ENCODE results near the gene CELF4. TPM values are rescaled to one million over a fixed set of nuclear protein-coding genes. Genes with fewer than 3 reads are reported as not detected.

Gene CELF4
- total and polyA plus RNA-seq, 2 donors (not counting 1 experiment from before 2014, with no cell fraction given): 0.17 TPM; not detected in 1

- no peaks in the 10 kb centered on the region for H3K79me2 ChIP-seq (ENCODE audit: control insufficient read depth, insufficient read depth, low read length)
- no peaks in the 10 kb centered on the region for H3K9me3 ChIP-seq (ENCODE audit: control insufficient read depth, insufficient read depth, low read depth, low read length)
- no peaks in the 10 kb centered on the region for H3K4me1 ChIP-seq (ENCODE audit: control insufficient read depth, extremely low read depth, insufficient read depth, low read length)
- no peak for TF ChIP-seq EZH2 (IDR thresholded peaks at IDR 0.05; ENCODE audit: low read length, missing control alignments)
- TF ChIP-seq CTCF (conservative IDR thresholded peaks at IDR 0.05 in 1 of 2, IDR thresholded peaks at IDR 0.05 in 1 of 2; ENCODE audit: low read depth in 1 of 2, low read length in 2 of 2): no peak
- peaks cover 10% of the 10 kb centered on the region for H3K27me3 ChIP-seq (ENCODE audit: control insufficient read depth, insufficient read depth, low read length)
- H3K4me3 ChIP-seq (replicated peaks in 1 of 4; ENCODE audit: control extremely low read depth in 1 of 4, insufficient read depth in 1 of 4, low read depth in 3 of 4, low read length in 4 of 4): no peak overlapping the region
- H4K20me1 ChIP-seq (ENCODE audit: control insufficient read depth, extremely low read depth, insufficient read depth, low read length): no peaks in the 10 kb centered on the region
- H2AFZ ChIP-seq (ENCODE audit: low read length): no peak overlapping the region
- H3K9ac ChIP-seq (ENCODE audit: insufficient read depth, low read length): no peak overlapping the region
- no peak overlapping the region for H3K27ac ChIP-seq (ENCODE audit: insufficient read depth, low read length)
- no peak for DNase-seq (ENCODE audit: low read depth in 2 of 2)
- H3K4me2 ChIP-seq (ENCODE audit: extremely low read depth, insufficient read depth, low read length): no peak overlapping the region
- H3K36me3 ChIP-seq (ENCODE audit: control insufficient read depth, insufficient read depth, low read length): no peaks in the 10 kb centered on the region
Measured at GRCh38 chr18:37486848-37487247, 78.8 kb downstream of the CELF4 start.

- Histone ChIP-seq H3K4me2 (ENCODE audit: extremely low read depth, insufficient read depth, low read length) (no peak overlapping the region), H4K20me1 (ENCODE audit: control insufficient read depth, extremely low read depth, insufficient read depth, low read length) (no peaks in the 10 kb centered on the region), H3K79me2 (ENCODE audit: control insufficient read depth, insufficient read depth, low read length) (no peaks in the 10 kb centered on the region), H3K27ac (ENCODE audit: insufficient read depth, low read length) (no peak overlapping the region), H3K9me3 (ENCODE audit: control insufficient read depth, insufficient read depth, low read depth, low read length) (no peaks in the 10 kb centered on the region), H2AFZ (ENCODE audit: low read length) (no peak overlapping the region), H3K36me3 (ENCODE audit: control insufficient read depth, insufficient read depth, low read length) (no peaks in the 10 kb centered on the region), H3K9ac (ENCODE audit: insufficient read depth, low read length) (no peak overlapping the region), H3K27me3 (ENCODE audit: control insufficient read depth, insufficient read depth, low read length) (peaks cover 10% of the 10 kb centered on the region), H3K4me1 (ENCODE audit: control insufficient read depth, extremely low read depth, insufficient read depth, low read length) (no peaks in the 10 kb centered on the region), H3K4me3 (replicated peaks in 1 of 4; ENCODE audit: control extremely low read depth in 1 of 4, insufficient read depth in 1 of 4, low read depth in 3 of 4, low read length in 4 of 4) (no peak overlapping the region)
- peak; percentile 4 to 8 for DNase-seq (ENCODE audit: low read depth in 2 of 2)
- TF ChIP-seq EZH2 (IDR thresholded peaks at IDR 0.05; ENCODE audit: low read length, missing control alignments) (no peak), CTCF (conservative IDR thresholded peaks at IDR 0.05 in 1 of 2, IDR thresholded peaks at IDR 0.05 in 1 of 2; ENCODE audit: low read depth in 1 of 2, low read length in 2 of 2) (no peak)
Measured at GRCh38 chr18:37484983-37485834, 80.4 kb downstream of the CELF4 start.

- no peak for DNase-seq (ENCODE audit: low read depth in 2 of 2)
Measured at GRCh38 chr18:37483984-37484819, 81.4 kb downstream of the CELF4 start.

More at GRCh38 chr18:37483984-37484819, 81.4 kb downstream of the CELF4 start:
- Histone ChIP-seq H3K36me3 (ENCODE audit: control insufficient read depth, insufficient read depth, low read length) (no peaks in the 10 kb centered on the region), H3K4me2 (ENCODE audit: extremely low read depth, insufficient read depth, low read length) (no peak overlapping the region), H3K79me2 (ENCODE audit: control insufficient read depth, insufficient read depth, low read length) (no peaks in the 10 kb centered on the region), H3K27me3 (ENCODE audit: control insufficient read depth, insufficient read depth, low read length) (peaks cover 10% of the 10 kb centered on the region), H3K4me3 (replicated peaks in 1 of 4; ENCODE audit: control extremely low read depth in 1 of 4, insufficient read depth in 1 of 4, low read depth in 3 of 4, low read length in 4 of 4) (no peak overlapping the region), H3K9ac (ENCODE audit: insufficient read depth, low read length) (no peak overlapping the region), H3K9me3 (ENCODE audit: control insufficient read depth, insufficient read depth, low read depth, low read length) (no peaks in the 10 kb centered on the region), H2AFZ (ENCODE audit: low read length) (no peak overlapping the region), H3K4me1 (ENCODE audit: control insufficient read depth, extremely low read depth, insufficient read depth, low read length) (no peaks in the 10 kb centered on the region), H3K27ac (ENCODE audit: insufficient read depth, low read length) (no peak overlapping the region), H4K20me1 (ENCODE audit: control insufficient read depth, extremely low read depth, insufficient read depth, low read length) (no peaks in the 10 kb centered on the region)
- TF ChIP-seq EZH2 (IDR thresholded peaks at IDR 0.05; ENCODE audit: low read length, missing control alignments): no peak
- no peak for TF ChIP-seq CTCF (conservative IDR thresholded peaks at IDR 0.05 in 1 of 2, IDR thresholded peaks at IDR 0.05 in 1 of 2; ENCODE audit: low read depth in 1 of 2, low read length in 2 of 2)
